SK-N-SH (cell line): Measurements from ENCODE around the gene CMC4. TPM values are rescaled to one million over a fixed set of nuclear protein-coding genes. Genes with fewer than 3 reads are reported as not detected.

Experiments
- CTCF ChIA-PET: fragments of 300-600, 350-600 bp; formaldehyde crosslinking; extraction: SDS; loops from one replicate; lab custom pipeline; 2021; lab: Yijun Ruan, JAX
- POLR2A ChIA-PET: fragments of 350-600 bp; sonication (Branson Sonifier 250); formaldehyde crosslinking; extraction: SDS; loops from one replicate; lab custom pipeline; 2020; ENCODE audit warnings: antibody characterized with exemption, inconsistent platforms; lab: Yijun Ruan, JAX
- DNase-seq: peaks from one replicate; pipeline ENCODE4 v3.0.0; 2012
- H2AFZ ChIP-seq: fragments of 200-600 bp; sonication (generic); 2 replicates; pipeline ENCODE4 v1.8.1; 2016; ENCODE audit warnings: antibody characterized with exemption, mild to moderate bottlenecking, low read depth
- H3F3A ChIP-seq: fragments of 200-600 bp; sonication (generic); replicated peaks from 2 replicates; pipeline ENCODE3; 2016; ENCODE audit warnings: antibody characterized with exemption, mild to moderate bottlenecking; ENCODE audit not compliant: insufficient read depth
- H3K27ac ChIP-seq, 2 experiments: fragments of 200-500 bp in 1 of 2; fragments of 200-600 bp in 1 of 2; sonication (Bioruptor generic) in 1 of 2; sonication (generic), shearing (Covaris generic) in 1 of 2; 2 replicates each; pipeline versions ENCODE4 v1.5.1 to v1.6.1; 2014 to 2016; ENCODE audit warnings: low read depth in 2 of 2, inconsistent platforms in 1 of 2, low read length in 1 of 2, mild to moderate bottlenecking in 1 of 2, mixed read lengths in 1 of 2
- H3K27me3 ChIP-seq: fragments of 200-600 bp; sonication (generic), shearing (Covaris generic); 2 replicates; pipeline ENCODE4 v1.6.1; 2016; ENCODE audit warnings: mixed run types; ENCODE audit not compliant: insufficient read depth
- H3K36me3 ChIP-seq, 2 experiments: fragments of 200-500 bp in 1 of 2; fragments of 200-600 bp in 1 of 2; sonication (Bioruptor generic) in 1 of 2; sonication (generic) in 1 of 2; replicated peaks in 1 of 2; 2 replicates each; pipeline versions ENCODE3 to v1.5.1; 2014 to 2016; ENCODE audit warnings: low read length in 1 of 2, mild to moderate bottlenecking in 1 of 2; ENCODE audit not compliant: insufficient read depth in 2 of 2, control insufficient read depth in 1 of 2
- H3K4me1 ChIP-seq, 2 experiments: fragments of 200-500 bp in 1 of 2; fragments of 200-600 bp in 1 of 2; sonication (Bioruptor generic) in 1 of 2; sonication (generic), shearing (Covaris generic) in 1 of 2; 2 replicates each; pipeline versions ENCODE4 v1.5.1 to v1.6.1; 2014 to 2016; ENCODE audit warnings: low read depth in 1 of 2, low read length in 1 of 2, mixed run types in 1 of 2; ENCODE audit not compliant: insufficient read depth in 2 of 2, control insufficient read depth in 1 of 2
- H3K4me2 ChIP-seq: fragments of 200-600 bp; sonication (generic), shearing (Covaris generic); 2 replicates; pipeline ENCODE4 v1.6.1; 2017; ENCODE audit warnings: mixed run types
- H3K4me3 ChIP-seq, 2 experiments: fragments of 200-500 bp in 1 of 2; fragments of 200-600 bp in 1 of 2; sonication (Bioruptor generic) in 1 of 2; sonication (generic), shearing (Covaris generic) in 1 of 2; 2 replicates each; pipeline versions ENCODE4 v1.5.1 to v1.8.1; 2014 to 2016; ENCODE audit warnings: low read depth in 2 of 2, inconsistent platforms in 1 of 2, low read length in 1 of 2, mild to moderate bottlenecking in 1 of 2, mixed read lengths in 1 of 2, moderate library complexity in 1 of 2
- H3K79me2 ChIP-seq: fragments of 200-600 bp; sonication (generic); 2 replicates; pipeline ENCODE4 v1.8.1; 2017; ENCODE audit warnings: mild to moderate bottlenecking; ENCODE audit not compliant: insufficient read depth
- H3K9ac ChIP-seq: fragments of 200-600 bp; sonication (generic); 2 replicates; pipeline ENCODE4 v1.6.1; 2017; ENCODE audit warnings: mixed run types
- H3K9me2 ChIP-seq: fragments of 200-600 bp; sonication (generic); 2 replicates; pipeline ENCODE4 v1.6.1; 2017; ENCODE audit warnings: mixed run types
- H3K9me3 ChIP-seq: fragments of 200-600 bp; sonication (generic); 2 replicates; pipeline ENCODE4 v1.6.1; 2017; ENCODE audit warnings: mixed run types, mild to moderate bottlenecking, moderate library complexity
- H4K20me1 ChIP-seq: fragments of 200-600 bp; sonication (generic); 2 replicates; pipeline ENCODE4 v1.6.1; 2017; ENCODE audit warnings: mild to moderate bottlenecking, mixed run types; ENCODE audit not compliant: insufficient read depth
- FOSL2 ChIP-seq: IDR thresholded peaks from 2 replicates; pipeline ENCODE4 v1.4.0; 2012; ENCODE audit warnings: low read depth, mild to moderate bottlenecking, moderate library complexity, borderline replicate concordance
- JUND ChIP-seq: IDR thresholded peaks from 2 replicates; pipeline ENCODE4 v1.4.0; 2012
- NFIC ChIP-seq: IDR thresholded peaks from 2 replicates; pipeline ENCODE4 v1.4.0; 2012; ENCODE audit warnings: borderline replicate concordance
- POLR2AphosphoS5 ChIP-seq: IDR thresholded peaks from 2 replicates; pipeline ENCODE4 v1.6.1; 2012; ENCODE audit warnings: low read depth, low read length
- RAD21 ChIP-seq: IDR thresholded peaks from 2 replicates; pipeline ENCODE4 v1.6.1; 2012; ENCODE audit warnings: mild to moderate bottlenecking, low read length
- RCOR1 ChIP-seq: fragments of 150-350 bp; IDR thresholded peaks from 2 replicates; pipeline ENCODE4 v1.6.1; 2017; ENCODE audit warnings: antibody characterized with exemption, low read length
- RXRA ChIP-seq: IDR thresholded peaks from 2 replicates; pipeline ENCODE4 v1.4.0; 2012; ENCODE audit warnings: low read depth, mild to moderate bottlenecking, borderline replicate concordance
- SMC3 ChIP-seq: IDR thresholded peaks from 2 replicates; pipeline ENCODE4 v1.6.1; 2012; ENCODE audit warnings: low read depth, low read length, improper control_type of control experiment
- WGBS: methylation state at CpG from one replicate; pipeline ENCODE4 v1.1.6; 2017; ENCODE audit warnings: low lambda C conversion rate; 5-methylcytosine and 5-hydroxymethylcytosine counted together
- polyA plus RNA-seq, 3 experiments: library from polyadenylated mRNA; depleted of rRNA; stranded (reverse); fragments of >200 nt; gene quantifications; 2 replicates each; pipeline ENCODE4 v1.2.3, GENCODE V29; 2012
- TF ChIP-seq, protein P1 (sequence below): IDR thresholded peaks from 2 replicates; pipeline ENCODE4 v1.4.0; 2012; ENCODE audit warnings: low read depth, borderline replicate concordance
- TF ChIP-seq, protein P2 (sequence below): fragments of 200-600 bp; sonication (generic); IDR thresholded peaks from 2 replicates; pipeline ENCODE4 v1.6.1; 2017; ENCODE audit warnings: antibody characterized with exemption, mild to moderate bottlenecking, moderate library complexity
- TF ChIP-seq, protein P3 (sequence below): IDR thresholded peaks from 2 replicates; pipeline ENCODE4 v1.4.0; 2012; ENCODE audit warnings: low read depth, borderline replicate concordance

CMC4 gene
- polyA plus RNA-seq, 1 of the 3 experiments (the other 2 are of a cell fraction), result 12.0 TPM

DNA sequence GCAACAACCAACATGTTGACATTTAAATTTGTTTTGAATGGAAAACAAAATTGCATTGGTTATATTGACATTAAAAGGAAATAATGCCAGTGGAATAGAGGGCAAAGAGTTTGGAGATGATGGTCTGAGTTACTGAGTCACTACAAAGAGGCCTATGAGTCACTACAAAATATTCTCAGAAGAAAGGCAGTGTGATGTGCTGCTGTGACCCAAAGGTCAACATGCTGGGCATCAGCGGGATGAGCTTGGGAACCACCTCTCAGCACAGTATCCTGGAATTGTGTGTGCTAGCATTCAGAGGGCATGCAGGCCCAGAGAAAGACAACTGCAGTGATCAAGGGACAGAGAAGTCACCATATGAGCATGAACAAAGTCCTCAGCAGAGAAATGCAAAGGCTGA lies 2.8 kb downstream of the CMC4 start:
- Histone ChIP-seq H3K4me1 (no peaks in the 10 kb centered on the region; a peak in 2 of 4 replicates), H3K79me2 (peaks cover 43% of the 10 kb centered on the region), H3K4me2 (peak overlapping the region; percentile 9; the same call in 1 of the 2 replicates), H3K27me3 (no peaks in the 10 kb centered on the region), H4K20me1 (no peaks in the 10 kb centered on the region), H3K27ac (peak overlapping the region in 1 of 2 experiments; percentile 59; a peak in 1 of 4 replicates), H3K4me3 (no peak overlapping the region), H3K36me3 (no peaks in the 10 kb centered on the region), H3K9me2 (no peaks in the 10 kb centered on the region), H3K9ac (no peak overlapping the region), H2AFZ (no peak overlapping the region), H3K9me3 (no peaks in the 10 kb centered on the region), H3F3A (peaks cover 5% of the 10 kb centered on the region)
- POLR2A ChIA-PET, result no interaction called here
- CTCF ChIA-PET, result interaction anchor here (0.7 to 6.9 kb wide), 2 partner anchors 11 to 18 kb away, joined by 3 to 35 read pairs; no protein-coding TSS in a partner anchor
- TF ChIP-seq FOSL2 (peak; percentile 70; the same call in 1 of the 2 replicates), RCOR1 (no peak), POLR2AphosphoS5 (no peak), JUND (peak; percentile 47; the same call in 1 of the 2 replicates), SMC3 (no peak), RXRA (peak; percentile 27; the same call in 1 of the 2 replicates)
- TF ChIP-seq, protein P1, sequence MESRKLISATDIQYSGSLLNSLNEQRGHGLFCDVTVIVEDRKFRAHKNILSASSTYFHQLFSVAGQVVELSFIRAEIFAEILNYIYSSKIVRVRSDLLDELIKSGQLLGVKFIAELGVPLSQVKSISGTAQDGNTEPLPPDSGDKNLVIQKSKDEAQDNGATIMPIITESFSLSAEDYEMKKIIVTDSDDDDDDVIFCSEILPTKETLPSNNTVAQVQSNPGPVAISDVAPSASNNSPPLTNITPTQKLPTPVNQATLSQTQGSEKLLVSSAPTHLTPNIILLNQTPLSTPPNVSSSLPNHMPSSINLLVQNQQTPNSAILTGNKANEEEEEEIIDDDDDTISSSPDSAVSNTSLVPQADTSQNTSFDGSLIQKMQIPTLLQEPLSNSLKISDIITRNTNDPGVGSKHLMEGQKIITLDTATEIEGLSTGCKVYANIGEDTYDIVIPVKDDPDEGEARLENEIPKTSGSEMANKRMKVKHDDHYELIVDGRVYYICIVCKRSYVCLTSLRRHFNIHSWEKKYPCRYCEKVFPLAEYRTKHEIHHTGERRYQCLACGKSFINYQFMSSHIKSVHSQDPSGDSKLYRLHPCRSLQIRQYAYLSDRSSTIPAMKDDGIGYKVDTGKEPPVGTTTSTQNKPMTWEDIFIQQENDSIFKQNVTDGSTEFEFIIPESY, result no peak
- TF ChIP-seq, protein P2, sequence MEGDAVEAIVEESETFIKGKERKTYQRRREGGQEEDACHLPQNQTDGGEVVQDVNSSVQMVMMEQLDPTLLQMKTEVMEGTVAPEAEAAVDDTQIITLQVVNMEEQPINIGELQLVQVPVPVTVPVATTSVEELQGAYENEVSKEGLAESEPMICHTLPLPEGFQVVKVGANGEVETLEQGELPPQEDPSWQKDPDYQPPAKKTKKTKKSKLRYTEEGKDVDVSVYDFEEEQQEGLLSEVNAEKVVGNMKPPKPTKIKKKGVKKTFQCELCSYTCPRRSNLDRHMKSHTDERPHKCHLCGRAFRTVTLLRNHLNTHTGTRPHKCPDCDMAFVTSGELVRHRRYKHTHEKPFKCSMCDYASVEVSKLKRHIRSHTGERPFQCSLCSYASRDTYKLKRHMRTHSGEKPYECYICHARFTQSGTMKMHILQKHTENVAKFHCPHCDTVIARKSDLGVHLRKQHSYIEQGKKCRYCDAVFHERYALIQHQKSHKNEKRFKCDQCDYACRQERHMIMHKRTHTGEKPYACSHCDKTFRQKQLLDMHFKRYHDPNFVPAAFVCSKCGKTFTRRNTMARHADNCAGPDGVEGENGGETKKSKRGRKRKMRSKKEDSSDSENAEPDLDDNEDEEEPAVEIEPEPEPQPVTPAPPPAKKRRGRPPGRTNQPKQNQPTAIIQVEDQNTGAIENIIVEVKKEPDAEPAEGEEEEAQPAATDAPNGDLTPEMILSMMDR, result no peak
- 7% methylated on average over 1 of the region's 1 CpG for WGBS
- no peak for DNase-seq

DNA sequence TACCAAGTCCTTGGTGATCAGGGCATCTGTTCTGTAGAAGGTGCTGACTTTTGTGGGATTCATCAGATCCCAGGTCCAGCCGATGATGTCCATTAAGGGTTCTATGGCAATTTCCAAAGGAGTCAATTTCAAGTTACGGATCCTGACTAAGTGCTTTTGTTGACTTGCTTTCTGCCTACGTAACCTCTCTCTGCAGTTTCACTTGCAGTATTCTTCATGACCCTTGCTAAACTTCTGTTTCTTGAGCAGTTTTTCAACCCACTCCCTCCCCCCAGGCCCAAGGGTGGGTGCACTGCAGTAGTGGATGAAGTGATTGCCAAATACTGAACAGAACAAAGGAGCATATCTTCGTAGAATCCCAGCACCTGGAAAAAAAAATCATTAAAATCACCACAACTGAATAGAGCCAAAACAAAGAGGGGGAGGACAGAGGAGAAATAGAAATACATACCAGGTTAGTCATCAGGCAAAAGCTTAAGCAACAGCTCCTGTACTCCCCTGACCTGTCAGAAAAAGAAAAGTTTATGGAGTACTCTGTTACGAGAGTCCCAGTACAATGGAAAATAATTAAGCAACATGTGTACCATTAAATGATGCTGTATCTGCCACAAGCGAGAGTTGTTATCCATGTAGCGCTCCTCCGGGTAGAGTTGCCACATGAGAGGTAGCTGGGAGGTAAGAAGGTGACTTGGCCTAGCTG lies 5.8 kb downstream of the CMC4 start:
- H3K4me2 ChIP-seq, result no peak overlapping the region
- H3K9me2 ChIP-seq, result no peaks in the 10 kb centered on the region
- H3K9me3 ChIP-seq, result no peaks in the 10 kb centered on the region
- H3K9ac ChIP-seq, result no peak overlapping the region
- peaks cover 5% of the 10 kb centered on the region for H3F3A ChIP-seq
- no peak for TF ChIP-seq NFIC
- TF ChIP-seq, protein P3, sequence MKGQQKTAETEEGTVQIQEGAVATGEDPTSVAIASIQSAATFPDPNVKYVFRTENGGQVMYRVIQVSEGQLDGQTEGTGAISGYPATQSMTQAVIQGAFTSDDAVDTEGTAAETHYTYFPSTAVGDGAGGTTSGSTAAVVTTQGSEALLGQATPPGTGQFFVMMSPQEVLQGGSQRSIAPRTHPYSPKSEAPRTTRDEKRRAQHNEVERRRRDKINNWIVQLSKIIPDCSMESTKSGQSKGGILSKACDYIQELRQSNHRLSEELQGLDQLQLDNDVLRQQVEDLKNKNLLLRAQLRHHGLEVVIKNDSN, result no peak
- no peak for TF ChIP-seq RXRA
- TF ChIP-seq, protein P1, result no peak
- TF ChIP-seq RAD21, result no peak
- no peak for TF ChIP-seq FOSL2
- H3K4me1 ChIP-seq, result no peaks in the 10 kb centered on the region; a peak in 2 of 4 replicates
- no peaks in the 10 kb centered on the region for H3K27me3 ChIP-seq
- no peak overlapping the region for H2AFZ ChIP-seq
- no peaks in the 10 kb centered on the region for H4K20me1 ChIP-seq
- POLR2A ChIA-PET, result no interaction called here
- no peak overlapping the region for H3K27ac ChIP-seq
- WGBS, result 40% methylated on average over 8 of the region's 8 CpGs
- no peak overlapping the region for H3K4me3 ChIP-seq
- peaks cover 3 to 7% of the 10 kb centered on the region in 2 experiments for H3K36me3 ChIP-seq
- CTCF ChIA-PET, result interaction anchor here (1.0 to 6.9 kb wide), 5 partner anchors 8 to 296 kb away, joined by 3 to 35 read pairs (median 4); no protein-coding TSS in a partner anchor
- no peak for DNase-seq
- peaks cover 29% of the 10 kb centered on the region for H3K79me2 ChIP-seq
